Measurements from ENCODE around the gene ARNT2.
"Not testable (repeated sequence)": the region's sequence is repeated elsewhere in the genome, so short reads cannot be mapped to it uniquely, and the experiment has no call there.

ARNT2 gene

DNA sequence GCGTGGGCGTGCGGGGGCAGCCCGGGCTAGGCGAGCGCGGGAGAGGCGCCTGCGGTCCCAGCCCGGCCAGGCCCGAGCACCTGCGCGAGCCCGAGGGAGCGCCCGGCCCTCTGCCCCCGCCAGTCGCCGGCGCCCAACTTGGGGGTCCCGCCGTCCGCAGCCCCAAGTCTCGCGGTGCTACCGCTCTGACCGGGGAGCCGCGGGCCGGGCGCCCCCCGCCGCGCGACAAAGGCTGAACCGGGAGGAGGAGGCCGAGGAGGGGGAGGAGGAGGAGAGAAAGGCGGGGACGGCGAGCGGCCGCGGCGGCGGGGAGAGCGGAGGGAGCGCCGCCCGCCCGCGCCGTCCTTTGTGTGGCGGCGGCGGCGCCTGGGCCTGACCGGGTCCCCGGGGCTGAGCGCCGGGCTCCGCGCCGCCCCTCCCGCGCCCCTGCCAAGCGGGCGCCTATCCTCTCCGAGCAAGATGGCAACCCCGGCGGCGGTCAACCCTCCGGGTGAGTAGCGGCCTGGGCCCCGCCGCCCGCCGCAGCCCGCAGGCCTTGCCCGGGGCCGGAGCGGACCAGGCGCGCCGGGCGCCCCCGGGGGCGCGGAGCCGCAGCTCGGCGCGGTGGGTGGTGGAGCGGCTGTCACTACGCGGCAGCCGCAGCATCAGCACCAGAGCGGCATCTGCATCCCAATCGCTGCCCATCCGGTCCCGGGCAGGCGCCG is at the start of gene ARNT2:
TSS of gene ARNT2 (plus strand) at position 326 of the 704 bp plus-strand sequence. CDS start at position 460, 134 bp downstream.
- no peak for DNase-seq

DNA sequence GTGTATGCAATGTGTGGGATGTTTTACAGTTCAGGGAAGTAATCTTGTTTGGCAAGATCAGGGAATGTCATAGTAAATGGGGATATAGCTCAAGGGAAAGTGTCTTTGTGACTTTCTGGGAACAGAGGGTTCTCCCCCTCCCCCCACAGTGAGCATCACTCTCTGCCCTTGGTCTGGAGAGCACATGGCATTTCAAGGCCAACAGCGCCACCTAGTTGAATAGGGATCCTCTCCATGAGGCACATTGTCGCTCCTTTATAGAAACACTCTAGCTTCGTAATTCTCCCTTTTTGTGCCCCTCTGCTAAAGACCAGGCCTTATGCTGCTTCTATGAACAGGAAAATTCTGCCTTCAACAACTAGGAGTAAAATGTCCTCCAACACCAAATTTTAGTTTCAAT is 37.1 kb upstream of the ARNT2 start:
- no peak for DNase-seq

GRCh38 chr15:80367661-80368060 is 36.5 kb upstream of the ARNT2 start:
- DNase-seq = no peak

DNA sequence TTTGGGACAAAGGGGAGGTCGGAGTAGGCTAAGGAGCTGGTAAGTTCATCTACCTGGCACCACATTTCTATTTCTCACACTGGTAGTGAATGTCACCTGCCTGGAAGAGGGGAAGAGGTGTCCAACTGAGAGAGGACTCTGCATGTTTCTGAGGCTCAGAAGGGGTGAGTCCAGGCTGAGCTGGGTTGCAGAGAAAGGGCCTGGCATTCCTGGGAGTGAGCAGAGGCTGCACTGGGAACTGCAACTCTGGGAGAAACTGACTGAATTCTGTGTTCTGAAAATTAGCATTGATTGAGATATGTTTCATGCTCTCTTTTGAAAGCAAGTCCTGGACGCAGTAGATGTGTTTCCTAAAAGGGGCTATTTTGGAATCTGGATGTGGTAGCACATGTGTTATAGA is 32.3 kb upstream of the ARNT2 start:
- no peak for DNase-seq

DNA sequence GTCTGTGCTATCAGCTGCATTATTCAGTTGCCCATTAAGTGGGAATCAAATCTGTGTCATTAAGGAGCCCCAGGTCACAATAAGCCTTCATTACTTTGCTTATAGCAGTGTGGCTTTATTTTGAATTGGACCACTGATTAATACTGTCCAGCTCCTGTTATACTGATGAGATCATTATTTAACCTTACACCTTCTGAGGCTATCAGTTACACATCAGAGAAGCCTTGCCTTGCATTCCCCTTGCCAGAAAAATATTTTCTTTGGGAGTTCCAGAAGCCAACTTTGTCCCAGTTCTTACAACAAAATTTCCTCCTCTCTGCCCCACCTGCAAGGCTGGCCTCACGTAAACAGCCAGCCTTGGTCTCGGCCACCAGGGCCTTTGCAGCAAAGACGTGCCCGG is 29.7 kb upstream of the ARNT2 start:
- no peak for DNase-seq

- DNase-seq = no peak
Measured at GRCh38 chr15:80375968-80376891, 28.0 kb upstream of the ARNT2 start.

- no peak for DNase-seq
Measured at GRCh38 chr15:80379693-80380092, 24.5 kb upstream of the ARNT2 start.

DNA sequence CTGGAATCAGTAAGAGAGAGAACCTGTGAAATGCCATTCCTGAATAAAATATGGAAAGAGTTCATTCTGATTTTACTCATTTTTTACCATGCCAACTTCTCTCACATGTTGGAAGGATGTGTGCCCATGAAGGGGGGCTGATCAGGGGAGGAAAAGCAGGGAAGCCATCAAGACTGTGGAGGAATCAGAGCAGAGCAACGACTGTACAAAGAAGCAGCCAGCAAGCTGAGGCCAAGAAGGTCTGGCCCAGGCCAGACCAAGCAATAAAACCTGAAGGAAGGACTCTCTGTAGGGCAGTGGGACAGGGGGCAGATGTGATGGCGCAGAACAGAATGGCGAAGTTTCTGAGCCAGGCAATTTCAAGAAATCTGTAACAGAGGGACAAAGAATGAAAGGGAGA is 24.0 kb upstream of the ARNT2 start:
- DNase-seq = no peak

DNA sequence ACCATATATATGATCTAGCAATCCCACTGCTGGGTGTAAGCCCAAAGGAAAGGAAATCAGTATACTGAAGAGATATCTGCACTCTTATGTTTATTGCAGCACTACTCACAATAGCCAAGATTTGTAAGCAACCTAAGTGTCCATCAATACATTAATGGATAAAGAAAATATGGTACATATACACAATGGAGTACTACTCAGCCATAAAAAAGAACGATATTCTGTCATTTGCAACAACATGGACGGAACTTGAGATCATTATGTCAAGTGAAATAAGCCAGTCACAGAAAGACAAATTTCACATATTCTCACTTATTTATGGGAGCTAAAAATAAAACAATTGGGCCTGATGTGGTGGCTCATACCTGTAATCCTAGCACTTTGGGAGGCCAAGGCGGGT is 21.9 kb upstream of the ARNT2 start:
- DNase-seq = no peak

GRCh38 chr15:80384432-80384831 is 19.8 kb upstream of the ARNT2 start:
- DNase-seq = no peak

DNA sequence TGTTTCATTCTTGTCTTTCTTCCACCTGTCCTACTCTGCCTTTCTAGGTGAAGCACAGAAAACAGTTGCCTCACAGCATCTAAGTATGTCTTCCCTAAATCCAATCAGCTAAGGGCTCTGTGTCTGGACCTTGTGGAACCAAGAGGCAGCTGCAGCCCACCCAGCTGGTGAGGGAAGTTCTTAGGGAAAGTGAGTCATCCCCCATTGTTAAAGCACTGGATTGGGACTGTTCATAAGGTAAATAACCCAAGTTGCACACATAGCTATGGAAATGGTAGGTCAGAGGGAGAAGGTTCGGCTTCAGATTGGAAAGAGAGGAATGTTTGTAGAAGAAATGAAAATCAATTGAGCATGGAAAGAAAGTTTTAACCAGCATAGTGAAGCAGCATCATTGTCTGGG is 18.0 kb upstream of the ARNT2 start:
- no peak for DNase-seq

DNA sequence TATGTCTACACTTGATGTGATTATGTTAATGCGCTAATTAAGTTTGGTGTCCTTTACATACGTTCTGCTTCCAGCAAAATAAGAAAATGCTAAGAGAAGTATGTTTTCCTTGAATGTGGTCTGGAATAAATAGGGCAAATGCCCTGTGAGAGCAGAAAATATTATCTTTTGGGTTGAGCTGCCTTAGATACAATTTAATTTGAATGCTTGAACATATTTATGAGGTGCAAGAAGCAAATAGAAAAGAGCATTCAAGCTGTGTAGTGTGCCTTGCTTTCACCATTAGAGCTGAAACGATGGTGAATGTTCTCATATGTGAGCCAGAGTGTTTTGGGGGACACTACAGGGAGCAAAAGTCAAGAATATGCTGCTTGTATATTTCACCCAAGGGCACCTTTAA is 15.9 kb upstream of the ARNT2 start:
- no peak for DNase-seq

- DNase-seq = no peak
Measured at GRCh38 chr15:80389370-80389769, 14.8 kb upstream of the ARNT2 start.

DNA sequence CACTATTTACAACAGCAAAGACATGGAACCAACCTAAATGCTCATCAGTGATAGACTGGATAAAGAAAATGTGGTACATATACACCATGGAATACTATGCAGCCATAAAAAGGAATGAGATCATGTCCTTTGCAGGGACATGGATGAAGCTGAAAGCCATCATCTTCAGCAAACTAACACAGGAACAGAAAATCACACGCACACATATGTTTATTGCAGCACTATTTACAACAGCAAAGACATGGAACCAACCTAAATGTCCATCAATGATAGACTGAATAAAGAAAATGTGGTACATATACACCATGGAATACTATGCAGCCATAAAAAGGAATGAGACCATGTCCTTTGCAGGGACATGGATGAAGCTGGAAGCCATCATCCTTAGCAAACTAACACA is 13.2 kb upstream of the ARNT2 start:
- not testable (repeated sequence) for DNase-seq

GRCh38 chr15:80395616-80396015 is 8.6 kb upstream of the ARNT2 start:
- DNase-seq = no peak

- no peak for DNase-seq
Measured at GRCh38 chr15:80396096-80396495, 8.1 kb upstream of the ARNT2 start.

DNA sequence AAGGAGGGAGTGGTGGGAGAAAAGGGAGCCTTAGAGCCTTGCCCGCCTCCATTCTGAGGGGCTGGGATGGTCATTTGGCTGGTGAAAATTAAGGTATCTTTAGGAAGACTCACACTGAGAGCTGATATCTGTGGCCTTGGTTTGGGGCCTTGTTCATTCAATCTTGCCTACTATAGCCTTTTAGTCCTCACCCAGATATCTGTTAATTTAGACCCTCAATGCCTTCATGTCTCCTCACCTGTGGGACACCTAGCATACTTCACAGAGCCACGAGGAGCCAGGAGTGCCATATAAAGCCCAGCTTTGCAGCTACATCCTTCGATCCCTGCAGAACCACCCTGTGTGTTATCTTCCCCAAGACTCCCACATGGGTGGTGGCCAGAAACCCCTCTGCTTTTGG is 4.7 kb upstream of the ARNT2 start:
- DNase-seq = no peak

GRCh38 chr15:80401456-80401855 is 2.7 kb upstream of the ARNT2 start:
- no peak for DNase-seq

DNA sequence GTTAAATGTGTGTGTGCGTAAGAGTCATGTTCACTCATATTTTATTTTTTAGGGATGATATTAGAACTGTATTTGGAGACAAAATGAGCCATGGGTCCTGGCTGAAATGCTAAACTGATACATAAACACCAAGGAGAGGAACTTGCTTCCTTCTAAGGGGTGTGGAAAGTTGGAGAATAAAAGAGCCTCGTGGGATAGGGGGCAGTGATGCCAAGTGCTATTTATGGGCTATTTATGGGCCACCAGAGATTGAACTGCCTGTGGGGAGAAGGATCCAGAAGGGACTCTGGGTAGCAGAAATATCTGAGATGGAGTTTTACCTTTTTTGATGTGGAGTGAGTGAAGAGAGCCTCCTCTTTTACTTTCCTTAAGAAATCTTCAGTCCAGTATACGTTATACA is 1.8 kb upstream of the ARNT2 start:
- DNase-seq = no peak

DNA sequence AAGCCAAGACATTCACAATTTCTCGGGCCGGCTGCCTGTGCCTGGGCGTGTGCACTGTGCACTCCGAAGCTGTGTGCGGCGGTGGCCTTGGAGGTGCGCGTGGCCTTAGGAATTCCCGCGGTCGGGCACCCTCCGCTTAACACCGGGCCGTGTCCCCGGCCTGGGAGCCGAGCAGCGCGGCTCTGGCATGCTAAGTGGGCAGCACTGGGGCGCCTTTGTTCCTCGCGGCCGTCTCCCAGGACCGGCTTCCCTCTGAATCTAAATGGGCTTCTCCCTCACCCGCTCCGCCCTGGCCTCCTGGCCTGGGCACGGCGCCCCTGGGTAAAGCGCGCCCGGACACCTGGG is 498 bp upstream of the ARNT2 start:
- DNase-seq = no peak

DNA sequence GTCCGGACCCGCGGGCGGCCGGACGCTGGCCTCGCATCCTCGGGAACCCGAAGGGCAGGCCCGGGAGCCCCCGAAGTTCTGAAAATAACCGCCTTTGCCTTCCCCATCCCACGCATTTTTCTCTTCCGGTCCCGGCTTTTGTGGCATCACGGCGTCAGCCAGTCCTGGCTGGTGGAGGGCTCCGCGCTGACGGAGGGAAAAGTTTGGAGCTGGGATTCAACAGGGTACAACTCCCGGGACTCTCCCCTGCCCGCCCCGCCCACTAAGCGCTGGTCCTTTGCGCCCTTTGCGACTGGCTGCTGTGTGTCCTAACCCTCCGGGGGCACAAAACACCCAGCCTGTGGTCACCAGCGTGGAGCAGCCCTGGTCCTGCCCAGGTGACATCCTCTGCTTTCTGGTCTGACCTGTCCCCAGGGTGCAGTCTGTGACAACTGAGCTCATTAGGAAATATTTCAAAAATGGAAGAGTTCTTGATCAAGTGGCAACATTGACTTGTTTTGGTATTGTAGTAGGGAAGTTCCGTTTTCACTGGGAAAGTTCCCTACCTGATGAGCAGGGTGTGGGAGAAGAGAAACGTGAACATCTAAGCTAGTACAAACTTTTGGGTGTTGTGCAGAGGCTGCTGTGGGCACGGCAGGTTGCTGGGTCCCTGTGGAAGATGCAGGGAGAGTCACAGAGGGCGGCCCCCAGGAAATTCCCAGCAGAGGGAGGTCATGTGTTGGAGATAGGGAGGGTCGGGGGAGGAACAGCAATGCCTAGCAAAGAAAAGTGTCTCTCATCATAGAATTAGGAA is 775 bp downstream of the ARNT2 start:
- DNase-seq = no peak

DNA sequence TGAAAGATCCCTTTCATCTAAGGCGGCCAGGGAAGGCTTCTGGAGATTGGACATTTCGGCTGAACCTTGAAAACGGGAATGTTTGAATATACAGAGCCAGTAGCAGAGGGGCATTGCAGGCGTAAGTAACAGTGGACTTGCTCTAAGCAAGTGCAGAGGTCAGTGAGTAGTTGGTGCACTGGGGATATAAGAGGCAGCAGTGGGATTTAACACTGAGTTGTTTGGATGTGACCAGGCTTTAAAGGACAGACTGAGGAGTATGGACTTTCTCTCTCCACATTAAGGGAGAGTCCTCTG is 1.3 kb downstream of the ARNT2 start:
- no peak for DNase-seq

DNA sequence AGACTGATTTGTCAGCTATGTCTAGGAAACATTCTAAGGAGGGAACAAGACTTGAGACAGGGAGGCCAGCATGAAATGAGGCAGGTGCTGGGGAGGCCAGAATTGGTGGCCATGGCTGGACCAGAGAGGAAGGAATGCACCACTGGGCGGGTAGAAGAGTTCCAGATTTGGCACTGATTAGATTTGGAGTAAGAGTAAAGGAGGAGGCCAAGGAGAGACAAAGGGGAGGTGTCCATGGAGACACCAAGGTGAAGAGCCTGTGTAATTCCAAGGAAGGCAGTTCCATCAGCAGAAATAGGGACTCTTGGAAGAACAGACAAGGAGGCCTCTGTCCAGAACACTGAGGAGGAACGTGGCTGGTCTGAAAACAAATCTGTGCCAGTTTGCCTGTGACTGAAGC is 1.8 kb downstream of the ARNT2 start:
- no peak for DNase-seq

GRCh38 chr15:80411788-80412288 is 7.7 kb downstream of the ARNT2 start:
- DNase-seq = no peak

Measured in stimulated activated naive CD4-positive, alpha-beta T cell treated with Interleukin-2 at 50 U/mL for 16 hours (primary cell).